MM.1S (cell line): Measurements from ENCODE around the gene AMZ1.
A peak's percentile ranks its signal among the peaks of the same experiment; 100 is the strongest.

Source experiments
- DNase-seq: peaks from one replicate; pipeline ENCODE4 v3.0.0-alpha.2; 2015
- H2AFZ ChIP-seq: fragments of 300-600 bp; sonication (generic); 2 replicates; pipeline ENCODE4 v1.6.0; 2016; ENCODE audit warnings: antibody characterized with exemption, low read length
- H3F3A ChIP-seq: fragments of 300-600 bp; sonication (generic); 2 replicates; pipeline ENCODE4 v1.6.1; 2016; ENCODE audit warnings: mild to moderate bottlenecking, antibody characterized with exemption, low read length, moderate library complexity, mixed read lengths; ENCODE audit not compliant: insufficient read depth
- H3K27ac ChIP-seq: fragments of 300-600 bp; sonication (generic); 2 replicates; pipeline ENCODE4 v1.5.1; 2016; ENCODE audit warnings: mild to moderate bottlenecking, low read length
- H3K27me3 ChIP-seq: fragments of 300-600 bp; sonication (generic); replicated peaks from 2 replicates; pipeline ENCODE4 v1.6.0; 2016; ENCODE audit warnings: low read length; ENCODE audit not compliant: insufficient read depth
- H3K36me3 ChIP-seq: fragments of 300-600 bp; sonication (generic); replicated peaks from 2 replicates; pipeline ENCODE4 v1.6.1; 2016; ENCODE audit warnings: mild to moderate bottlenecking, low read length, mixed read lengths; ENCODE audit not compliant: insufficient read depth
- H3K4me1 ChIP-seq: fragments of 300-600 bp; sonication (generic); 2 replicates; pipeline ENCODE4 v1.6.1; 2016; ENCODE audit warnings: low read length, mixed read lengths
- H3K4me2 ChIP-seq: fragments of 300-600 bp; sonication (generic); 2 replicates; pipeline ENCODE4 v1.6.0; 2016; ENCODE audit warnings: low read depth, low read length
- H3K4me3 ChIP-seq: fragments of 300-600 bp; sonication (generic); 2 replicates; pipeline ENCODE4 v1.5.1; 2016; ENCODE audit warnings: low read length, mixed read lengths
- H3K79me2 ChIP-seq: fragments of 300-600 bp; sonication (generic); 2 replicates; pipeline ENCODE4 v1.6.1; 2016; ENCODE audit warnings: mixed run types, low read length, mixed read lengths
- H3K9ac ChIP-seq: fragments of 300-600 bp; sonication (generic); 2 replicates; pipeline ENCODE4 v1.6.1; 2016; ENCODE audit warnings: low read length, mixed read lengths
- H3K9me2 ChIP-seq: fragments of 300-600 bp; sonication (generic); replicated peaks from 2 replicates; pipeline ENCODE4 v1.6.1; 2016; ENCODE audit warnings: mild to moderate bottlenecking, low read length, mixed read lengths; ENCODE audit not compliant: insufficient read depth
- H3K9me3 ChIP-seq: fragments of 300-600 bp; sonication (generic); replicated peaks from 2 replicates; pipeline ENCODE4 v1.6.1; 2016; ENCODE audit warnings: mild to moderate bottlenecking, low read length, mixed read lengths; ENCODE audit not compliant: insufficient read depth
- H4K20me1 ChIP-seq: fragments of 300-600 bp; sonication (generic); 2 replicates; pipeline ENCODE4 v1.6.1; 2016; ENCODE audit warnings: mild to moderate bottlenecking, low read length, moderate library complexity, mixed read lengths; ENCODE audit not compliant: insufficient read depth
- CTCF ChIP-seq: fragments of 300-600 bp; sonication (generic); IDR thresholded peaks from 2 replicates; pipeline ENCODE4 v1.5.1; 2016; ENCODE audit warnings: antibody characterized with exemption, low read length, mixed read lengths
- EZH2 ChIP-seq: fragments of 300-600 bp; sonication (generic); optimal IDR thresholded peaks from 2 replicates; pipeline ENCODE3; 2017; ENCODE audit warnings: low read depth, mild to moderate bottlenecking, antibody characterized with exemption, low read length, mixed read lengths
- EZH2phosphoT487 ChIP-seq: fragments of 300-600 bp; sonication (generic); IDR thresholded peaks from 2 replicates; pipeline ENCODE4 v1.6.1; 2018; ENCODE audit warnings: antibody characterized with exemption, low read length

AMZ1 gene

DNA sequence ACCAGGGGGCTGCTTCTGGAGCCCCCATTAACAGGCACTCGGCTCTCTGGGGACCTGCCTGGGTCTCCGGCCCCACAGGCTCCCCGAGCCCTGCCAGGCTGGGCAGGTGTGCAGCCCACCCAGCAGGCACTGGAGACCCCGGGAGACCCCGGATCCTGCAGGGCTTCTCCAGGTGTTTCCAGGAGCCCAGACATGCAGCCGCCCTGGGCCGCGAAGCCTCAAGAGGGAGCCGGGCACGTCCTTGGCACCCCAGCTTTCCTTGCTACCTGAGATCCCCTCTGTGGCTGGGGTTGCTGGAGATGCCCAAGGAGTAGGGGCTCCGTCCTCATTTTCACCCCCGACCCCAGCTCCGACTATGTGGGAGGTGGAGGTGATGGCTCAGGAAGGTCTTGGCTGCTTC lies 7.7 kb upstream of the AMZ1 start:
- Histone ChIP-seq H3K79me2 (no peaks in the 10 kb centered on the region), H2AFZ (0 out of 2 replicates have a peak overlapping the region, but pooled peaks have one; percentile 58), H3K9ac (no peak overlapping the region), H3F3A (no peaks in the 10 kb centered on the region), H3K4me3 (no peak overlapping the region), H3K27ac (no peak overlapping the region), H4K20me1 (no peaks in the 10 kb centered on the region), H3K36me3 (no peaks in the 10 kb centered on the region), H3K27me3 (peaks cover 50% of the 10 kb centered on the region), H3K9me2 (no peaks in the 10 kb centered on the region), H3K4me1 (no peaks in the 10 kb centered on the region), H3K9me3 (no peaks in the 10 kb centered on the region), H3K4me2 (0 out of 2 replicates have a peak overlapping the region, but pooled peaks have one; percentile 50)
- DNase-seq, result no peak
- TF ChIP-seq EZH2, result no peak
- TF ChIP-seq EZH2phosphoT487, result no peak
- TF ChIP-seq CTCF, result no peak

DNA sequence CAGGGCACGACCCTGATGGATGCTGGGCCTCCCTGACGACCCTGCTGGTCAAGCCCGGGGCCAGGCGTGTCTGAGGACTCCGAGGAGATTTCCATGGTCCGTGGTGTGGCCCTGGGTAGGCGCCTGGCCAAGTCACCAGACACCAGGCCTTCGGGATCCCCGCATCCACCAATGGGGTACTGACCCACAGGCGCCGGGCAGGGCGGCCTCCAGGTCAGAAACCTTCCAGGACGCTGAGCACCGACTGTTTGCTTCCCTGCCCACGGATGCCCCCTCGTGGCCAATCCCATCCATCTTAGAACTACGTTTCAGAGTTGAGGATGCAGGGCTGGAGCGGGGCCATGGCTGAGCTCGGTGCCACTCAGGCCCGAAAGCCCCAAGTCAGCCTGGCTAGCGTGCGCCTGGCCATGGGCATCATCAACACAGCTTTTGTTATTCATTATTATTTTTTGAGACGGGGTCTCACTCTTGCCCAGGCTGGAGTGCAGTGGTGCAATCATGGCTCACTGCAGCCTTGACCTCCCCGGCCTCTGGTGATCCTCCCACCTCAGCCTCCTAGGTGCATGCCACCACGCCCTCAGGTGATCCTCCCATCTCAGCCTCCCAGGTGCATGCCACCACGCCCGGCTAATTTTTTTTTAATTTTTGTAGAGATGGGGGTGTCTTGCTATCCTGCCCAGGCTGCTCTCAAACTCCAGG lies 7.1 kb upstream of the AMZ1 start:
- no peak overlapping the region for H3K4me3 ChIP-seq
- H3K9me3 ChIP-seq, result no peaks in the 10 kb centered on the region
- peaks cover 52% of the 10 kb centered on the region for H3K27me3 ChIP-seq
- H3K27ac ChIP-seq, result no peak overlapping the region
- H3F3A ChIP-seq, result no peaks in the 10 kb centered on the region
- H3K9ac ChIP-seq, result no peak overlapping the region
- no peaks in the 10 kb centered on the region for H4K20me1 ChIP-seq
- peak overlapping the region; percentile 50; the same call in 1 of the 2 replicates for H3K4me2 ChIP-seq
- peak; percentile 40 for DNase-seq
- no peaks in the 10 kb centered on the region for H3K79me2 ChIP-seq
- H2AFZ ChIP-seq, result peak overlapping the region; percentile 58; the same call in 1 of the 2 replicates
- no peaks in the 10 kb centered on the region for H3K9me2 ChIP-seq
- TF ChIP-seq EZH2 (no peak), CTCF (peak; percentile 66), EZH2phosphoT487 (no peak)
- no peaks in the 10 kb centered on the region for H3K36me3 ChIP-seq
- H3K4me1 ChIP-seq, result no peaks in the 10 kb centered on the region

DNA sequence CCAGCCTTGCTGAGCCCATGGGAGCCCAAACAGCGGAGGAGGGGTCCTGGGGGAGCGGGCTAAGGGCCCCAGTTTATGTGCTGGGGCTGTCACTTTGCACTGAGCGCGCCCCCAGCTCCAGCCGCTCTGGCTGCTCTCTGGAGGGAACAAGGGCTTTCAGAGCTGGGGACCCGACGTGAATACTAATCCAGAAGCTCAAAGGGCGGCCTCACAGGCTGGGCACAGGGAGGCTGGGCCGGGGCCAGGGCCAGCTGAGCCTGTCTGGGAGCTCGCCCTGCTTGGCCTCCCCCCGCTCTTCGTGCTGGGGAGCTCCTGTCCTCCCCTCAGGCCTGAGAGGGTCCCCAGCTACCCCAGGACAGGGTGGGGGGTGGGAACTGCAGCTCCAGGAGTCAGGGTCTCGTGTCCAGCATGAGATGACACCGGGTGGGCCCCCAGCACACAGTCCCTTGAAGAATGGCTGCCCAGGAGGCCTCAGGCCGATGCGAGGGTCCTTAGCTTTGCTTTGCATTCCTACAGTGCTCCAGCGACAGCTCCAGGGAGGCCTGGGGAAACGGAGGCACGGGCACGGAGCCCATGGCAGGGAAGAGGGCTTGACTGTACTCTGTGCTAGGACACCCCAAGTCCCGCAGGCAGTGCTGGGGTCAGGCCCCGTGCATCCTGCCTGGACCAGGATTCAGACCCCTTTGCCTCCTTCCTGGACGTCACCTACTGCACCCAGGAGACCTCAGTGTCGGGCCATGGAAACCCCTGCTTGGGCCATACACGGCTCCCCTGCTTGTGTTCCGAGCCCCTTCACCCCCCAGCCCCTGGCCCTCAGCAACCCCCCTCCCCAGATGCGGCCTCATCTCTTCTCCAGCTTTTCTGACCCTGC lies 5.8 kb upstream of the AMZ1 start:
- TF ChIP-seq EZH2 (no peak), EZH2phosphoT487 (no peak), CTCF (no peak)
- no peaks in the 10 kb centered on the region for H3K79me2 ChIP-seq
- no peaks in the 10 kb centered on the region for H3K4me1 ChIP-seq
- H3K27ac ChIP-seq, result no peak overlapping the region
- no peak overlapping the region for H2AFZ ChIP-seq
- peaks cover 63% of the 10 kb centered on the region for H3K27me3 ChIP-seq
- no peaks in the 10 kb centered on the region for H4K20me1 ChIP-seq
- no peak overlapping the region for H3K4me3 ChIP-seq
- no peak for DNase-seq
- no peaks in the 10 kb centered on the region for H3K36me3 ChIP-seq
- no peak overlapping the region for H3K4me2 ChIP-seq
- no peaks in the 10 kb centered on the region for H3F3A ChIP-seq
- no peaks in the 10 kb centered on the region for H3K9me2 ChIP-seq
- no peaks in the 10 kb centered on the region for H3K9me3 ChIP-seq
- no peak overlapping the region for H3K9ac ChIP-seq
